HEK293 (cell line): ENCODE results near the gene PCMT1.

Source experiments
- CTCF ChIA-PET: fragments of 350-600 bp; formaldehyde crosslinking; extraction: SDS; loops from one replicate; lab custom pipeline; 2021; ENCODE audit warnings: antibody characterized with exemption; lab: Yijun Ruan, JAX
- POLR2A ChIA-PET: fragments of 300-600 bp; formaldehyde crosslinking; extraction: SDS; loops from one replicate; lab custom pipeline; 2020; ENCODE audit warnings: antibody characterized with exemption, inconsistent platforms; lab: Yijun Ruan, JAX
- H3K27ac ChIP-seq: fragments of 200-500 bp; sonication (Bioruptor generic); 2 replicates; pipeline ENCODE4 v1.5.1; 2014; ENCODE audit warnings: low read depth, low read length, control low read depth, inconsistent platforms; ENCODE audit errors: extremely low read depth
- H3K36me3 ChIP-seq, 2 experiments: fragments of 200-500 bp in 1 of 2; sonication (Bioruptor generic) in 1 of 2; 1 replicate in 1 of 2; 2 replicates in 1 of 2; pipeline ENCODE4 v1.5.1; 2014 to 2017; ENCODE audit warnings: inconsistent platforms in 2 of 2, low read length in 2 of 2; ENCODE audit not compliant: control insufficient read depth in 2 of 2, insufficient read depth in 1 of 2
- H3K4me1 ChIP-seq: fragments of 200-500 bp; sonication (Bioruptor generic); 2 replicates; pipeline ENCODE4 v1.5.1; 2014; ENCODE audit warnings: mild to moderate bottlenecking, low read length, inconsistent platforms; ENCODE audit not compliant: control insufficient read depth, insufficient read depth
- H3K4me3 ChIP-seq: 2 replicates; pipeline ENCODE4 v1.5.1; 2011; ENCODE audit warnings: low read depth, mild to moderate bottlenecking, control low read depth, low read length, moderate library complexity
- H3K9me3 ChIP-seq: fragments of 200-500 bp; sonication (Bioruptor generic); 2 replicates; pipeline ENCODE4 v1.5.1; 2014; ENCODE audit warnings: low read depth, low read length, inconsistent platforms; ENCODE audit not compliant: control insufficient read depth, insufficient read depth
- GLIS1 ChIP-seq: fragments of 450-650 bp; formaldehyde crosslinking; IDR thresholded peaks from 2 replicates; pipeline ENCODE4 v1.5.1; 2016; ENCODE audit warnings: missing biosample characterization, missing genetic modification characterization
- PATZ1 ChIP-seq: fragments of 450-650 bp; formaldehyde crosslinking; IDR thresholded peaks from 2 replicates; pipeline ENCODE4 v1.5.1; 2016; ENCODE audit warnings: missing biosample characterization, missing genetic modification characterization
- PRDM1 ChIP-seq: fragments of 450-650 bp; formaldehyde crosslinking; IDR thresholded peaks from 2 replicates; pipeline ENCODE4; 2016; ENCODE audit warnings: missing biosample characterization, missing genetic modification characterization
- REPIN1 ChIP-seq: fragments of 450-650 bp; formaldehyde crosslinking; IDR thresholded peaks from 2 replicates; pipeline ENCODE4 v1.5.1; 2017; ENCODE audit warnings: missing biosample characterization, missing genetic modification characterization, low read depth
- ZBTB20 ChIP-seq: fragments of 450-650 bp; formaldehyde crosslinking; IDR thresholded peaks from 2 replicates; pipeline ENCODE4 v1.5.1; 2016; ENCODE audit warnings: missing biosample characterization, missing genetic modification characterization
- ZBTB21 ChIP-seq: fragments of 450-650 bp; formaldehyde crosslinking; IDR thresholded peaks from 2 replicates; pipeline ENCODE4 v1.5.1; 2017; ENCODE audit warnings: missing biosample characterization, missing genetic modification characterization
- ZBTB48 ChIP-seq: fragments of 450-650 bp; formaldehyde crosslinking; IDR thresholded peaks from 2 replicates; pipeline ENCODE4 v1.5.1; 2016; ENCODE audit warnings: missing biosample characterization, missing genetic modification characterization
- ZNF133 ChIP-seq: fragments of 450-650 bp; formaldehyde crosslinking; IDR thresholded peaks from 2 replicates; pipeline ENCODE4 v1.5.1; 2016; ENCODE audit warnings: missing biosample characterization, missing genetic modification characterization
- ZNF366 ChIP-seq: fragments of 450-650 bp; formaldehyde crosslinking; conservative IDR thresholded peaks from 2 replicates; pipeline ENCODE4 v1.5.1; 2016; ENCODE audit warnings: missing biosample characterization, missing genetic modification characterization
- ZNF404 ChIP-seq: fragments of 450-650 bp; formaldehyde crosslinking; IDR thresholded peaks from 2 replicates; pipeline ENCODE4 v1.5.1; 2017; ENCODE audit warnings: missing biosample characterization, missing genetic modification characterization
- ZNF513 ChIP-seq: fragments of 450-650 bp; IDR thresholded peaks from 2 replicates; pipeline ENCODE4 v1.5.1; 2018; ENCODE audit warnings: missing biosample characterization, missing genetic modification characterization
- ZNF529 ChIP-seq: fragments of 450-650 bp; formaldehyde crosslinking; IDR thresholded peaks from 2 replicates; pipeline ENCODE4 v1.5.1; 2017; ENCODE audit warnings: missing genetic modification characterization, missing biosample characterization; ENCODE audit not compliant: insufficient replicate concordance
- ZNF548 ChIP-seq: fragments of 450-650 bp; formaldehyde crosslinking; IDR thresholded peaks from 2 replicates; pipeline ENCODE4 v1.5.1; 2016; ENCODE audit warnings: missing biosample characterization, missing genetic modification characterization
- ZNF600 ChIP-seq: fragments of 450-650 bp; formaldehyde crosslinking; IDR thresholded peaks from 2 replicates; pipeline ENCODE4 v1.5.1; 2016; ENCODE audit warnings: missing biosample characterization, missing genetic modification characterization
- ZNF621 ChIP-seq: fragments of 450-650 bp; formaldehyde crosslinking; IDR thresholded peaks from 2 replicates; pipeline ENCODE4 v1.5.1; 2017; ENCODE audit warnings: missing biosample characterization, missing genetic modification characterization
- ZNF670 ChIP-seq: fragments of 450-650 bp; formaldehyde crosslinking; IDR thresholded peaks from 2 replicates; pipeline ENCODE4 v1.5.1; 2016; ENCODE audit warnings: missing biosample characterization, missing genetic modification characterization, low read depth
- ZNF692 ChIP-seq: fragments of 450-650 bp; formaldehyde crosslinking; IDR thresholded peaks from 2 replicates; pipeline ENCODE4 v1.5.1; 2016; ENCODE audit warnings: missing biosample characterization, missing genetic modification characterization
- ZNF707 ChIP-seq: fragments of 450-650 bp; formaldehyde crosslinking; IDR thresholded peaks from 2 replicates; pipeline ENCODE4 v1.5.1; 2016; ENCODE audit warnings: missing biosample characterization, missing genetic modification characterization
- ZNF843 ChIP-seq: fragments of 450-650 bp; formaldehyde crosslinking; IDR thresholded peaks from 2 replicates; pipeline ENCODE4 v1.5.1; 2016; ENCODE audit warnings: missing biosample characterization, missing genetic modification characterization
- ZSCAN30 ChIP-seq: fragments of 450-650 bp; IDR thresholded peaks from 2 replicates; pipeline ENCODE4 v1.5.1; 2018; ENCODE audit warnings: missing biosample characterization, mild to moderate bottlenecking, missing genetic modification characterization, moderate library complexity

Gene PCMT1

GRCh38 chr6:149859368-149859767 is 109.8 kb downstream of the PCMT1 start:
- POLR2A ChIA-PET: no interaction called here
- no peak overlapping the region for H3K27ac ChIP-seq
- H3K36me3 ChIP-seq: peaks cover 0 to 4% of the 10 kb centered on the region in 2 experiments; a peak in 2 of 3 replicates
- no peak for TF ChIP-seq ZSCAN30 (tag by site-specific recombination)
- TF ChIP-seq ZNF670: no peak
- TF ChIP-seq PATZ1 (tag by site-specific recombination): no peak
- no peak for TF ChIP-seq ZBTB21 (tag by site-specific recombination)
- TF ChIP-seq GLIS1 (tag by site-specific recombination): no peak
- no peak for TF ChIP-seq ZNF621 (tag by site-specific recombination)
- no peak for TF ChIP-seq ZNF548 (tag by site-specific recombination)
- TF ChIP-seq ZNF133 (tag by site-specific recombination): no peak
- no peak for TF ChIP-seq ZNF404 (tag by site-specific recombination)
- TF ChIP-seq ZNF843 (tag by site-specific recombination): no peak
- no peak for TF ChIP-seq REPIN1 (tag by site-specific recombination)
- no peak for TF ChIP-seq ZNF707 (tag by site-specific recombination)
- no peak for TF ChIP-seq ZBTB48 (tag by site-specific recombination)
- TF ChIP-seq ZNF529 (tag by site-specific recombination): no peak
- TF ChIP-seq ZNF366 (tag by site-specific recombination): no peak
- TF ChIP-seq ZNF513 (tag by site-specific recombination): no peak
- H3K9me3 ChIP-seq: no peaks in the 10 kb centered on the region
- H3K4me1 ChIP-seq: peaks cover 59% of the 10 kb centered on the region
- CTCF ChIA-PET: interaction anchor here (1.7 kb wide), 1 partner anchor 19 kb away, joined by 6 read pairs; no protein-coding TSS in a partner anchor
- H3K4me3 ChIP-seq: no peak overlapping the region

- H3K36me3 ChIP-seq: peaks cover 0 to 4% of the 10 kb centered on the region in 2 experiments; a peak in 2 of 3 replicates
- no peak for TF ChIP-seq ZNF692 (tag by site-specific recombination)
- TF ChIP-seq PRDM1 (tag by site-specific recombination): peak; percentile 46; the same call in 1 of the 2 replicates
- H3K4me3 ChIP-seq: no peak overlapping the region
- H3K27ac ChIP-seq: no peak overlapping the region
- peaks cover 56% of the 10 kb centered on the region for H3K4me1 ChIP-seq
- CTCF ChIA-PET: interaction anchor here (1.0 to 1.9 kb wide), 3 partner anchors 10 to 24 kb away, joined by 3 to 7 read pairs (median 6); no protein-coding TSS in a partner anchor
- H3K9me3 ChIP-seq: no peaks in the 10 kb centered on the region
- POLR2A ChIA-PET: no interaction called here
These were observed 110.4 kb downstream of the PCMT1 start for GRCh38 chr6:149859938-149860337.

GRCh38 chr6:149860513-149860833 is 110.9 kb downstream of the PCMT1 start:
- Histone ChIP-seq H3K27ac (no peak overlapping the region), H3K4me1 (peaks cover 51% of the 10 kb centered on the region), H3K9me3 (no peaks in the 10 kb centered on the region), H3K4me3 (no peak overlapping the region), H3K36me3 (peaks cover 0 to 4% of the 10 kb centered on the region in 2 experiments; a peak in 2 of 3 replicates)
- ChIA-PET POLR2A (no interaction called here), CTCF (interaction anchor here (1.0 to 1.9 kb wide), 2 partner anchors 10 to 25 kb away, joined by 3 to 7 read pairs; no protein-coding TSS in a partner anchor)
- TF ChIP-seq ZBTB20 (tag by site-specific recombination) (no peak), ZNF692 (tag by site-specific recombination) (no peak), ZNF600 (0 out of 2 replicates have a peak, but pooled peaks have one; percentile 46), PRDM1 (tag by site-specific recombination) (peak; percentile 57; the same call in 1 of the 2 replicates)
